NCI-H526 treated with DMSO at 0.1 percent for 48 hours (cell line): Measurements from ENCODE around the gene IL13RA1.
"Not testable (repeated sequence)": the region's sequence is repeated elsewhere in the genome, so short reads cannot be mapped to it uniquely, and the experiment has no call there.

Source experiments
- DNase-seq: peaks from one replicate; lab custom pipeline; 2025; lab: John Stamatoyannopoulos, UW

IL13RA1 gene

DNA sequence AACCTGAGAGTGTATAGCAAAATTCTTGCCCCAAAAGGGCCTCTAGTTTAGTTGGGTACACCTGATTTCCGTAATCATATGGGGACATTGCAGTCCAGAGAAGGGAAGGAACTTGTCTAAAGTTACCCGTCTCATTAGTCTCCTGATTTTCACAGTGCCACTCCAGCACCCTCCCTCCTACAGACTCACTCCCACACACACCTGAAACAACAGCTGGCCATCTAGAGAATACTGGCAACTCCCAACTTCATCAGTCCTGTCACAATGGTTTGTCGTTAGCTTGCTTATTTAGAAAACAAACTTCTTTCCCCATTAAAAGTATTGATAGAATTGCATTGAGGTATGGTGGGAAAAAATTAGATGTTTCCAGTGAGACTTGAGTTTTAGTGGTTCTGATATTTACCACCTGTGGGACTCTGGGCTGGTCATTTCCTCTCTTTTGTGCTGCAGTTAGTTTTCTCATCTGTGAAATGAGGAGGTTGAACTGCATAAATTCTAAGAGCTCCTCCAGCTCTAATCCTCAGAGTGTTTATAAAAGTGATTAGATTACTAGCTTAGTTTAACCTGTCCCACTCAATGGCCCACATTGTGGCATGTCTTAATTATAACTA, 1.7 kb downstream of the IL13RA1 start:
- DNase-seq, result peak; percentile 29

DNA sequence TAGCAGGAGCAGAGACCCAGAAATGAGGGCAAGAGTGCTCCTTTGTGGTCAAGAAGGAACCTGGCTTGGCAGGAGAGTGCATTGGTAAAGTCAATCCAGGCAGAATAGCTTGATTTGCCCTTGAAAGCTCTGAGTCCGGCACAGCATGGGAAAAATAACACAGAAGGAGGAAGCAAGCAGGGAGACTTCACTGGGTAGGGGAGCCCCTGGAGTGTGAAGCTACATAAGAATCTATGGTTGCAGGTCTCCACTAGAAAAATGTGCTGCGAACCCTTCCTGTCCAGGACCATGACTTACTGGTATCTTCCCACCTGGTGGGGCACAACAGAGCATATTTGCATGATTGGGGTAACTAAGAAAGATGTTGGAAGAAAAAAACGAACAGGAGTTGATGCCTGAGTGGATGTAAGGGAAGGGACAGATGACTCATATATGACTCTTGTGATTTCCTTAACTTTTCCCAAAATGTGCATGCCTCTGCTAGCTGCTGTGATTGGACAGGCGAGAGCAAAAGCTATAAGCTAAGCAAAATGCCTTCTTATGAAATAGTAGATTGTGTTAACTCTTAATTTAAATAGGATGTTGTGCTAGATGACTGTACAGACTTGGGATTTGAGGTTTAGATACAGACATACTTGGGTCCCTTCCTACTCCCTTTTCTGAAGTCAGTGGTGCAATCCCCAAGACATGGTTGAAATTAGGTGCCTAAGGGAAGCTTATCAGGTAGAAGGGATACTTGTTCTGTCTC, 3.3 kb downstream of the IL13RA1 start:
- peak; percentile 27 for DNase-seq

DNA sequence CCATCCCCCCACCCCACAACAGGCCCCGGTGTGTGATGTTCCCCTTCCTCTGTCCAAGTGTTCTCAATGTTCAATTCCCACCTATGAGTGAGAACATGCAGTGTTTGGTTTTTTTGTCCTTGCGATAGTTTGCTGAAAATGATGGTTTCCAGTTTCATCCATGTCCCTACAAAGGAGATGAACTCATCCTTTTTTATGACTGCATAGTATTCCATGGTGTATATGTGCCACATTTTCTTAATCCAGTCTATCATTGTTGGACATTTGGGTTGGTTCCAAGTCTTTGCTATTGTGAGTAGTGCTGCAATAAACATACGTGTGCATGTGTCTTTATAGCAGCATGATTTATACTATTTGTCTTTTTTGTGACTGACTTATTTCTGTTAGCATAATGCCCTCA, 5.1 kb downstream of the IL13RA1 start:
- DNase-seq, result not testable (repeated sequence)

DNA sequence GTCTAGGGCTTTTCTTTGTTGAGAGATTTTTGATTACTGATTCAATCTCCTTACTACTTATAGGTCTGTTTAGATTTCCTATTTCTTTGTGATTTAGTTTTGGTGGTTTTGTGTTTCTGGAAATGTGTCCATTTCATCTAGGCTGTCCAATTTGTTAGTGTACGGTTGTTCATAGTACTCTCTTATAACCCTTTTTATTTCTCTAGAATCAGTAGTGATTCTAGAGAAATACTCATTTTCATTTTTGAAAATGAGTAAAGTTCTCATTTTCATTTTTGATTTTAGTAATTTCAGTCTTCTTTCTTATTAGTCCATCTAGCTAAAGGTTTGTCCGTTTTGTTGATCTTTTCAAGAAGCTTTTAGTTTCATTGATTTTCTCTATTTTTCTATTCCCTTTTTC, 7.5 kb downstream of the IL13RA1 start:
- no peak for DNase-seq

DNA sequence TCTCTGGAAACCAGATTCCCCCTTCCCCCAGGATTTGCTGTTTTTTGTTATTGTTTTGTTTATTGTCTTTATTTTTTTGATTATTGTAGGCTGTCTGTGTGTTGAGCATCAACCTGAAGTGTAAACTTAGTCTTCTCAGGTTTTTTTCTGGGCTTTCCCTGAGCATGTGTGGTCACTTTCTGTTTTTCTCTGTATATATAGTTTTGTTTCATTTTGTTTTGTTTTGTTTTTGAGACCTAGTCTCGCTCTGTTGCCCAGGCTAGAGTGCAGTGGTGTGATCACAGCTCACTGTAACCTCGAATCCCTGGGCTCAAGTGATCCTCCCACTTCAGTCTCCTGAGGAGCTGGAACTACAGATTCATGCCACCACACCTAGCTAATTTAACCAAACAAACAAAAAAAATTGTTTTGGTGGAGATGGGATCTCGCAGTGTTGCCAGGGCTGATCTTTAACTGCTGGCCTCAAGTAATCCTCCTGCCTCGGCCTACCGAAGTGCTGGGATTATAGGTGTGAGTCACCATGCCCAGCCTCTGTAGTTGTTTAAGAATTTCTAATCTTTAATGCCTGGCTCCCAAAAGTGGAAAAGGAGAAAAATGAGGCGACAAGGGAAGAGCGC, 9.1 kb downstream of the IL13RA1 start:
- no peak for DNase-seq

DNA sequence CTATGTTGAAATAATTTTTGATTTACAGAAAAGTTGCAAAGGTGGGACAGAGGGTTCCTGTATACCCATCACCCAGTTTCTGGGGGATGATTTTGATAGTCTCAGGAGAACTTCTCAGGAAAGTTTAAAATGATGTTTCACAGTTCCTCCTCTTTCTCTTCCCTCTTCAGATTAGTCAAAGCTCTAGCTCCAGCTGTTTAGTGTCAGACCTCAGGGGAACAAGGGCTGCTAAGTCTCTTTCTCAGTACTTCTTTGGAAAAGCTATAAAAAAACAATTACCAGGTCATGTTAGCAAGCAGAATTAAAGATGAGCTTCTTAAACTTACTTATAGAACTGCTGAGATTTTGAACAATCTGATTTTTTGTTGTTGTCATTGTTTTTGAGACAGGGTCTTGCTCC, 12.2 kb downstream of the IL13RA1 start:
- no peak for DNase-seq

DNA sequence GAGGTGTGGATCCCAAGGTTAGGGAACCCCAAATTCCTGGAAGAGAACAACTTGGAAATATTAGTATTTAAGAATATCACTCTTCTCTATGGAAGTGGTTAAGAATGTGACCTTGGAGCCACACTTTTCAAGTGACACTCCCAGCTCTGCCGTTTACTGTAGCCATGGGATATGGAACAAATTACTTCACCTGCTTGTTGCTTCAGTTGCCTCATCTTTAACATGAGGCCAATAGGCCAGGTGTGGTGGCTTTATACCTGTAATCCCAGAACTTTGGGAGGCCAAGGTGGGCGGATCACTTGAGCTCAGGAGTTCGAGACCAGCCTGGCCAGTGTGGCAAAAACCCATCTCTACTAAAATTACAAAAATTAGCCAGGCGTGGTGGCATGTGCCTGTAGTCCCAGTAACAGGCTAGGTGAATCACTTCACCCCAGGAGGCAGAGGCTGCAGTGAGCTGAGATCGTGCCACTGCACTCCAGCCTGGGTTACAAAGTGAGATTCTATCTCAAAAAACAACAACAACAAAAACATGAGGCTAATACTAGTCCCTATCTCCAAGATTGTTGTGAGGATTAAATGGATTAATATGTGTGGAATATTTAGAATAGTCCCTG, 13.0 kb downstream of the IL13RA1 start:
- no peak for DNase-seq

DNA sequence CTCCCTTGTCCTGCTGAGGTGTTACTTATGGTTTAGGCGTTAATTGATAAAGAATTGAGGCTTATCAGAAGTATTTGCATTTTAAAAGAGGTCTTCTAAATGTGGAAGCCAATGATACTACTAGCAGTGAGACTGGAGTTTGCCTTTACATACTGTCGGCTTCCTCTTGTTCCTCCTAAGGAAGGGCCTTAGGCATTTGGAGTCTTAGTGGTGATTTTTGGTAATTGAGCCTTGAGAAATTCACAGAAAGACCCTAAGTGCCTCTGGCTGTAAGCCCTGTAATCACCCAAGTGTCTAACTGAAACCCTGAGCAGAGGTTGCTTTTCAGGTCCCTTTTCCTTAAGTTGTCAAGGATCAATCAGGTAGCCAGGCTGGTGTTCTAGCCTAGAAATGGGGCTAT, 14.8 kb downstream of the IL13RA1 start:
- no peak for DNase-seq

DNA sequence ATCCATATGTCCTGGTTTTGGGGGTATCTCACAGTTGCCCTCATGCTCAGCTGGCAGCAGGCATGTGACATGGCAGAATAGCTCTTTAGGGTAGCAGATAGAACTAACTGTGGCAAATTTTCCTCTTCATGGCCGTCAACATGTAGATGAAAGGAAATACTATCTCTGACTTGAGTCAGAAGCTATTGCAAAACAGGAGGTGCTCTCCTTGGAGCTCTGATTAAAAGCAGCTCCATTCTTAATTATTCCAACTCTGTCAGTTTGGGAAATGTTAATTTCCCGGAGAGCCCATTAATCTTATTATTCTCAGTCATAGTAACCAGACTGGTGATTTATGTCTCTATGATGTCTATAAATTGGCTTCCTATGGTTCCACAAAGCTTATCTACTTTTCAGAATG, 18.2 kb downstream of the IL13RA1 start:
- no peak for DNase-seq

DNA sequence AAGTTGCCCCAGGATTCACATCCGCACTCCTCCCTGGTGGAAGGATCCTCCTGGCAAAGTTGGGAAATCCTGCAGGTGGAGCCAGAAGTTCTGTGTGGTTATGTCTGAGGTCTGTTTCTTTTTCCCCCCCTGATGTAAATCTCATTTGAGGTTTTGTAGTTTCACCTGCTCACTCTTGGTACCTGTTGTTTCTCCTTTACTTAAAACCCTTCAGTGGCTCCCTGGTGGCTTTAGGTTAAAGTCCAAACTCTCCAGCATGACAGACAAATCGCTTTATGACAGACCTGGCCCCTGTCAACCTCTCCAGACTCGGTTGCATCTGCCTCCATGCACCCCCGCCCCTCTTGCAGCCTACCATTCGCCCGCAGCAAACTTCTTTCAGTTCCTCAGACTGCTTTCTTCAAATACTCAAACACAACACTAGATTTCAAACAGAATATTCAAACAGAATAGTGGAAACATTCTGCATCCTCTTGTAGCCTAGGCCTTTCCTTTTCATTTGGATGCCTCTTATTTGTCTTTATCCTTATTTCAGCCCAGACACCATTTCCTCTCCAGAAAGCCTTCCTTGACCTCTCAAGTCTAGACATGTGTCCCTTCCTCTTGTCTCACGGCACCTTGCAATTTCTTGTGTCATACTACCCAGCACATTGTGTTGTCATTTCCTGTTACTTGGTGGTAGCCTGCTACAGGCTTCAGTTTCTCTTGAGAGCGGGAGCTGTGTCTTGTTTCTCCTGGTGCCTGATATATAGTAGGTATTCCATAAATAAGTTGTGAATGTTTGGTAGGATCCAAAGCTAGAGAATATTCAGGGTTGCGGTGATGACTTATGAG, 24.8 kb downstream of the IL13RA1 start:
- DNase-seq, result no peak

DNA sequence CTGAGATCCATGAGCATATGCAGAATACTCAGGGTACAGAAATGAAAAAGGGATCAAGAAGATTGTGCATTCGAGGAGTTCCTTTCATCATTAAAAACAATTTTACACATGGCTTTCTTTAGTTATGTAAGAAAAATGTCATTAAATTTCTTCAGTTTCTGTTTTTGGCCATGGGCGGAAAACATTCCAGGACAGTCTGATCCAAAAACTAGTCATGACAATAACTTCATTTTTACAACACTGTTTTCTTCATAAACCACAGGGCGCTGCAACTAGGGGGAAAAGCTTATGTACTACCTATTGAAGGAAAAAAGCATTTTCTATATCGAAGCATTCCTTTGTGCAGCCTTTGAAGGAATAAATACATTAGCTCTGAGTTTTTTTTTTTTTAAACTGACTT, 28.2 kb downstream of the IL13RA1 start:
- DNase-seq, result no peak

DNA sequence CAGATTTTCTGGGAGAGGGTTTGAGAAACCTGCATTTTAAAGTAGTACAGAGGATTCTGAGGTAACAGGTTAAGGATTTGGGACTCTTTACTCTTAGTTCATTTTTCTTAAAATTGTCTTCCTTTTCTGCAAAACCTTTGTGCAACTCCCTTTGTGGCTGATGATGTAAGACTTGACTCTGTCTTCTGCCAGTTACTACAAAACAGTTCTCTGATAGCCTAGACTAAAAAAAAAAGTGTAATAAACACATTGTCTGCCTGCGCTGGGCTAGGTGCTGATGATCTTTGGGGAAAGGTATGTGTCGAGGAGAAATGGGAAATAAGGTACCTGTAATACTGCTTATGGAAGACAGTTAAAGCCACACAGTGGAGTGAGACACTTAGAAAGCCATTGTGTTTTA, 28.7 kb downstream of the IL13RA1 start:
- DNase-seq, result no peak

DNA sequence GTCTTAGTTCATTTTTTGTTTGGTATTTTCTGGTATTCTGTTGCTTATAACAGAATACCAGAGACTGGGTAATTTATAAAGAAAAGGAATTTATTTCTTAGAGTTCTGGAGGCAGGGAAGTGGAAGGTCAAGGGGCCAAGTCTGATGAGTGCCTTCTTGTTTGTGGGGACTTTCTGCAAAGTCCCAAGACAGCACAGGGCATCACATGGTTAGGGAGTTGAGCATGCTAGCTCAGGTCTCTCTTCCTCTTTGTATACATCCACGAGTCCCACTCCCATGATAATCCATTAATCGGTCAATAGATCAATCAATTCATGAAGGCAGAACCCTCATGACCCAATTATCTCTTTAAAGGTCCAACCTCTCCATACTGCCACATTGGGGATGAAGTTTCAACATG, 31.1 kb downstream of the IL13RA1 start:
- DNase-seq, result no peak

DNA sequence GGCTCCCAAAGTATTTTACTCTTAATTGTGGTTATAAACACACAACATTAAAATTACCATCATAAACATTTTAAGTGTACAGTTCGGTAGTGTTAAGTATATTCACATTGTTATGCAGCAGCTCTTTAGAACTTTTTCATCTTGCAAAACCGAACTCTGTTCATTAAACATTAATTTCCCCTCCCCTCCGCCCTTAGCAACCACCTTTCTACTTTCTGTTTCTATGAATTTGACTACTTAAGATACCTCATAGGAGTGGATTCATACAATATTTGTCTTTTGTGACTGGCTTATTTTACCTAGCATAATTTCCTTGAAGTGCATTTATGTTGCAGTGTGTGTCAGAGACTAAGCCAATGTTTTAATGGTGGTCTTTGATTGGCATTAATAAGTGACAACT, 32.6 kb downstream of the IL13RA1 start:
- no peak for DNase-seq

DNA sequence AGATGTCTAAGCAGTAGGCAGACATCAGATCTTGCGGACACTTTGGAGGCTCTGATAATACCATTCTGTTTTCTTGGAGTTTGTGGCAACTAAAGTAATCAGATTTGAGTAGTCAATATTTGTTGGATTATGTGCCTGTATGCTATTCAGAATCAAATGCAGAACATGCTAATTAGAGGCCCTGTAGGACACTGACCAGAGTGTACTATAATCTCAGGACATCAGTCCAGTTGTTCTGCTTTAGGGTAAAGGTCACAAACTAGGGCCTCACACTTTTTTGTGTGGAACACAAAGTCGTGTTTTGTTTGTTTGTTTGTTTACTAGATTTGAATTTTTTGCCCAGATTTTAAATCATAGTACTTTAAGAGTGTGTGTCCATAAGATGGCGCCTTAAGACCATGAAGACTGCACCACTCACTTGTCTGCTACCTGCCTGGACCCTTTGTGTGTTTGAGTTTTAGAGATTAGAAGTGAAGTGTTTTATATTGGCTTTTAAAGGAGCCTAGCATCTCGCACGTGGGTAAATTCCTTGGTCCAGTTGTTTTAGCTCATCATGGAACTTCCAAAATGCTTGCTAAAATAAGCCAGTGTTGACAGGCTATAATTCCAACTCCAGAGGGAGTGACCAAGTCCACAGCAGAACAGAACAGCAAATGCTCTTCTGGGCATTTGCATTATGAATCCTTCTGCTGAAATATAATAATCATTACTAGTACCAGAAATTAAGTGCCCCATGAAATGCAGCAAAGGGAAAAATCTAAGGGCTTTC, 34.7 kb downstream of the IL13RA1 start:
- DNase-seq, result no peak

DNA sequence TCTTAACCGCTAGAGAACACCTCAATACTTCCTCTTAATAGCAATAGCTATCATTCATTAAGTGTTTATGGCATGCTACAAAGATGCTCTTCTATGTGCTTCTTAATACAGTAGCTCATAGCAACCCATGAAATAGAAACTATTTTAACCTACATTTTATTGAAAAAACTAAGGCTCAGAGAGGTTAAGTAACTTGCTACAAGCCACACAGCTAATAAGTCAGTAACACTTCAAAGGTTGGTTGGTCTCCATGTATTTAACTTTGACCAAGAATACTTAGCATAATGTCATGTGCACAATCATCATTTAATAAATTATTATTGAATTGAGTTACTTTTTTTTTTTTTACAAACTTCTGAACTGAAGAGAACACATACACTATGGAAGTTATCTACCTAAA, 36.1 kb downstream of the IL13RA1 start:
- no peak for DNase-seq

DNA sequence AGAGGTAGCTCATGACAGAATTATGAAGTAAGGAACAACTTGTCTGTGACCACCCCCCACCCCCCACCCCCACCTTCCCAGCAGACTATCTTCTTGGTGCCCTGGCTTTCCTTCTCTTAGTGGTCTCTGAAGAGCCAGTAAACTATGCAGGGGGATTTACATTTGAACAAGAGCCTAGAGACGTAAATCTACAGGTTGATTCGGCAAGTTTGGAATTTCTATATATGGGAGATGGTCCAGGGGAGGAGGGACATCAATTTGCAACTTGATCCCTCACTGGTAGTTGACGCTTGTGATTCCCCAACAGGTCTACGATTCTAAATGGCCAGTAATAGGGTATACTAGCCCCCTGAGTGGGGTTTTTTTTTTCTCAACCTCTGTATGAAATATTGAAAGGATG, 36.7 kb downstream of the IL13RA1 start:
- no peak for DNase-seq

DNA sequence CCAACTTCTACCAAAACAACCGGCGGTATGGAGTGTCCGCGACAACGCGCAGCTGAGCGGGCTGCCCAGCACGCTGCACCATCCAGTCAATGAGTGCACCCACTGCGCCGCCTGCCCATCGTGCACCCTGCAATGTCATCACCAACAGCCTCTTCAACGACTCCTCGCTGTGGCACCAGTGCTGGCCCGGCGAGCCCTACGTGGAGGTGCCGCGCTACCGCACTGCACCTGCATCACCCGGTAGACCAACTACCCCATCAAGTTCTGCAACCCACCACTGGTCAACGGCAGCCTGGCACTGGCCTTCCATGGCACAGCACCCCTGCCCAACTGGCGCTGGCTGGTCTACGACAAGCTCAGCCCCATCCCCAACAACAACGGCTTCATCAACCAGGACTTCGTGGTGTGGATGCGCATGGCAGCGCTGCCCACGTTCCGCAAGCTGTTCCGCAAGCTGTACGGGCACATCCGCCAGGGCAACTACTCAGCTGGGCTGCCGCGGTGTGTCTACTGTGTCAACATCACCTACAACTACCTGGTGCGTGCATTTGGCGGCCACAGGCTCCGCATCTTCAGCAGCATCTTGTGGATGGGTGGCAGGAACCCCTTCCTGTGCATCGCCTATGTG, 42.8 kb downstream of the IL13RA1 start:
- no peak for DNase-seq

DNA sequence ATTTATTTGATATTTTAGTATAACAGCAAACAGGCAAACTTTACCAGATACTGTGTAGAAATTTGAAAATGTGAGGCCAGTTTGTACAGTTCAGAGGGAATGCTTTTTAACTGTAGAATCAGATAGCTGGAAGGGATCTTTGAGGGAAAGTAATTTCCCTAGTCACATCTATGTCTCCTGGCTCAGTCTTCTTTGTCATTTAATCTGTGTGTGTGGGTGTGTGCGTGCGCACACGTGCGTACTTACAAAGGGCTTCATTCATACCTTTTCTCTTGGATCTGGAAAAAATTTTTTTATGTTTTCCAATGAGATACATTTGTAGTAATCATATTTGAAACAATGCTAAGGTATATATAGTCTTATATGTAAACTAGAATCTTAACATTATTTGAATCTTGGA, 44.6 kb downstream of the IL13RA1 start:
- DNase-seq, result peak; percentile 34

DNA sequence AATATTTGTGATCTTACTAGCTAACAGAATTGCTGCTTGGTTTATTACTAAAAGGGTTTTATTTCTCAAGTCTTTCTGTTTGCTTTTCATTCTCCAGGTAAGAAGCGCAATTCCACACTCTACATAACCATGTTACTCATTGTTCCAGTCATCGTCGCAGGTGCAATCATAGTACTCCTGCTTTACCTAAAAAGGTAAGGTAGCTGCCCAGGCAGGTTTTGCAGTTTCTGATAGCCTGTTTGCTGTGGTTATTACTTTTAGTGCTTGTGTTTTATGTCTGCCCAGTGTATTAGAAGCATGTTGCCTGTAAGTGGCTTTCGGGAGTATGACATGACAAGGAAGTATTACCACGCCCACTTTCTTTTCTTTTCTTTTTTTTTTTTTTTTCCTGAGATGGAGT, 46.4 kb downstream of the IL13RA1 start:
- peak; percentile 49 for DNase-seq

DNA sequence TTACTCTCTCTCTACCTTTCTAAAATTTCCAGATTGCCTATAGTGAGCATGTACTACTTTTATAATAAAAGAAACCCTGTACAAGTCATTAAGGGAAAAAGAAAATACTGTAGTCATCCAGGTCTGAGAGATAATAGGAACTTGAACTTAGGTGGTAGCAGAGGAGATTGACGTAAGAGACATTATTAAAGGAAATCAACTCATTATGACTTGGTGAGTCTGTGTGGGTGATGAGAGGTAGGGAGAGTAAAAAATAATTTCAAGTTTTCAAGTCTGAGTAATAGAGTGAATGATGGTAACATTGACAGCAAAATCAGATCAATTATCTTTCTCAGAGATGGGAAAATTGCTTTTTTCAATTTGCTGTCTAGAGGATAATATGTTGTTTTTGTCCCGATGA, 52.2 kb downstream of the IL13RA1 start:
- no peak for DNase-seq
